BLaER1 treated with 17β-estradiol and CSF1 and Interleukin-3, amounts not matched to agents 10 nM and 100 nM (cell line): ENCODE results near the gene RCAN2.

ENCODE experiments used
- H3K27ac ChIP-seq, 11 experiments: shearing (Covaris generic); formaldehyde crosslinking; 2 replicates each; pipeline ENCODE4 v1.8.1; 2022
- H3K27me3 ChIP-seq, 11 experiments: shearing (Covaris generic); formaldehyde crosslinking; 2 replicates each; pipeline ENCODE4 v1.8.1; 2022
- H3K36me3 ChIP-seq, 11 experiments: shearing (Covaris generic); formaldehyde crosslinking; 2 replicates each; pipeline ENCODE4 v1.8.1; 2022
- H3K4me1 ChIP-seq, 10 experiments: shearing (Covaris generic); formaldehyde crosslinking; 2 replicates each; pipeline ENCODE4 v1.8.1; 2022
- H3K4me2 ChIP-seq, 11 experiments: shearing (Covaris generic); formaldehyde crosslinking; 2 replicates each; pipeline ENCODE4 v1.8.1; 2022
- H3K4me3 ChIP-seq, 10 experiments: shearing (Covaris generic); formaldehyde crosslinking; 2 replicates each; pipeline ENCODE4 v1.8.1; 2022
- H3K9ac ChIP-seq, 11 experiments: shearing (Covaris generic); formaldehyde crosslinking; 2 replicates each; pipeline ENCODE4 v1.8.1; 2022
- H3K9me3 ChIP-seq, 11 experiments: shearing (Covaris generic); formaldehyde crosslinking; replicated peaks in 1 of 11; 2 replicates each; pipeline ENCODE4 v1.8.1; 2022
- H4K20me1 ChIP-seq, 11 experiments: shearing (Covaris generic); formaldehyde crosslinking; 2 replicates each; pipeline ENCODE4 v1.8.1; 2022
- Cebpa-rat ChIP-seq, 11 experiments: shearing (Covaris generic); IDR thresholded peaks; 2 replicates each; pipeline ENCODE4 v1.8.1; 2022

The RCAN2 gene

DNA sequence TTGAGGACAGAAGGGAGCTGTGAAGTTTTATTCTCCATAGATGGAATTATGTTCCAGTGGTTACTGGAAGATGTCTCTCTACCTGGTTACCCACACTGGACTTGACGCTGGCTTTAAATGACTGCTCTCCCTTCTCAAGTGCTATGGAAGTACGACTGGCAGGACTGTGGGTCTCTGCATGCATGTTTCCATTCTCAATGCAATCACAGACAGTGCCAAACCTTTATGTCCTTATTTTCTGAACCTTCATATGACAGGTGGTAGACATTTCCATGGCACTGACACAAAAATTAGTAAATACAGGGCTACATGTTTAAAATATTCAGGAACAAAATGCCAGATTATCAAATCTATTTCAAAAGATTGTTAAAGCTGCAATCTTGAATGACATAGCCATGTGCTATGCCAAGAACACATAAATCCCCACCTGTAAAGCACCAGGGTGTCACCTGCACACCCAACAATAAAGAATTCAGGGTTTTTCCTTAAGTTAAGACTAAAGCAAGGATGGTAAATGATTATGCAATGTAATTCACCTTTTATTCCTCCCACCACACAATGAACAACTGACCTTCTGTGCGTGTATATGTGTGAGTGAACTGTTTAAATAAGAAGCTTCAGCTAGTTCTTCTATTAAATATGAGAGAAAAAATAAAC lies 167.2 kb downstream of the RCAN2 start:
- H3K27ac ChIP-seq: no peak overlapping the region
- H3K4me2 ChIP-seq: peak overlapping the region in 1 of 11 experiments; percentile 72; a peak in 1 of 22 replicates
- H3K27me3 ChIP-seq: no peaks in the 10 kb centered on the region
- no peaks in the 10 kb centered on the region for H3K36me3 ChIP-seq
- no peak for TF ChIP-seq Cebpa-rat (IDR thresholded peaks at IDR 0.05)
- H4K20me1 ChIP-seq: no peaks in the 10 kb centered on the region
- H3K9ac ChIP-seq: no peak overlapping the region
- H3K4me3 ChIP-seq: no peak overlapping the region
- H3K4me1 ChIP-seq: peaks cover 13 to 26% (median 18%) of the 10 kb centered on the region in 10 experiments
- H3K9me3 ChIP-seq: no peaks in the 10 kb centered on the region

GRCh38 chr6:46323312-46323965 lies 167.8 kb downstream of the RCAN2 start:
- no peak for TF ChIP-seq Cebpa-rat (IDR thresholded peaks at IDR 0.05)
- H3K36me3 ChIP-seq: no peaks in the 10 kb centered on the region
- H3K27ac ChIP-seq: no peak overlapping the region
- peak overlapping the region in 1 of 11 experiments; percentile 17; a peak in 1 of 22 replicates for H3K4me2 ChIP-seq
- H3K4me1 ChIP-seq: peaks cover 13 to 26% (median 18%) of the 10 kb centered on the region in 10 experiments
- H3K27me3 ChIP-seq: no peaks in the 10 kb centered on the region
- no peak overlapping the region for H3K4me3 ChIP-seq
- H3K9ac ChIP-seq: no peak overlapping the region
- no peaks in the 10 kb centered on the region for H3K9me3 ChIP-seq
- no peaks in the 10 kb centered on the region for H4K20me1 ChIP-seq

GRCh38 chr6:46320505-46320904 lies 170.7 kb downstream of the RCAN2 start:
- Histone ChIP-seq H3K36me3 (no peaks in the 10 kb centered on the region), H3K9ac (no peak overlapping the region), H3K4me2 (no peak overlapping the region), H3K4me3 (no peak overlapping the region), H4K20me1 (no peaks in the 10 kb centered on the region), H3K9me3 (no peaks in the 10 kb centered on the region), H3K4me1 (peaks cover 11 to 17% (median 13%) of the 10 kb centered on the region in 10 experiments), H3K27ac (no peak overlapping the region), H3K27me3 (no peaks in the 10 kb centered on the region)
- TF ChIP-seq Cebpa-rat (IDR thresholded peaks at IDR 0.05): no peak

DNA sequence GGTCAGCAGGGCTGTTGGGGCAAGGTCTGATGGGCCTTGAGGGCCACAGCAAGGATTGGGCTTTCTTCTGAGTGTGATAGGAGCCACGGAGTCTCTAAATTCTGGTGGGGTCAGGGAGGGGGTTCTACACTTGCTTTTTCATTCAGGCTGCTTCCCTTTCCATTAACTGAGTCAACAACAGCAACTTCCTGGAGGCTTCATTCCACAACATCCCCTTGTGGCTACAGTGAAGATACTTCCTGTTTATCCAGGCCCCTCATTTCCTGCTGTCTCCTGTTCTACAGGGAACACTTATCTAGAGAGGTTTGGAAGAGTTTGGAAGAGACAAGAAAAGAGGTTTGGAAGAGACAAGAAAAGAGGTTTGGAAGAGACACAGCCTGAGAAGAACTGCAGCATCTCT lies 175.7 kb downstream of the RCAN2 start:
- Histone ChIP-seq H3K4me3 (no peak overlapping the region), H3K9ac (no peak overlapping the region), H3K27ac (peak overlapping the region in 7 of 11 experiments; percentile 2 to 51 (median 39); a peak in 9 of 22 replicates), H3K4me2 (peak overlapping the region in 10 of 11 experiments; percentile 7 to 75 (median 58); a peak in 17 of 22 replicates), H3K9me3 (no peaks in the 10 kb centered on the region), H3K4me1 (peaks cover 6 to 20% (median 12%) of the 10 kb centered on the region in 10 experiments; a peak in 18 of 20 replicates), H3K27me3 (no peaks in the 10 kb centered on the region), H4K20me1 (no peaks in the 10 kb centered on the region), H3K36me3 (no peaks in the 10 kb centered on the region)
- no peak for TF ChIP-seq Cebpa-rat (IDR thresholded peaks at IDR 0.05)

GRCh38 chr6:46312654-46313053 lies 178.6 kb downstream of the RCAN2 start:
- no peaks in the 10 kb centered on the region for H4K20me1 ChIP-seq
- no peak for TF ChIP-seq Cebpa-rat (IDR thresholded peaks at IDR 0.05)
- H3K9ac ChIP-seq: no peak overlapping the region

GRCh38 chr6:46310196-46310595 lies 181.1 kb downstream of the RCAN2 start:
- no peak overlapping the region for H3K4me2 ChIP-seq

More at GRCh38 chr6:46312654-46313053, 178.6 kb downstream of the RCAN2 start:
- Histone ChIP-seq H3K4me2 (no peak overlapping the region), H3K27ac (no peak overlapping the region), H3K36me3 (no peaks in the 10 kb centered on the region), H3K9me3 (no peaks in the 10 kb centered on the region), H3K27me3 (no peaks in the 10 kb centered on the region), H3K4me1 (peaks cover 6 to 20% (median 12%) of the 10 kb centered on the region in 10 experiments; a peak in 18 of 20 replicates), H3K4me3 (no peak overlapping the region)

DNA sequence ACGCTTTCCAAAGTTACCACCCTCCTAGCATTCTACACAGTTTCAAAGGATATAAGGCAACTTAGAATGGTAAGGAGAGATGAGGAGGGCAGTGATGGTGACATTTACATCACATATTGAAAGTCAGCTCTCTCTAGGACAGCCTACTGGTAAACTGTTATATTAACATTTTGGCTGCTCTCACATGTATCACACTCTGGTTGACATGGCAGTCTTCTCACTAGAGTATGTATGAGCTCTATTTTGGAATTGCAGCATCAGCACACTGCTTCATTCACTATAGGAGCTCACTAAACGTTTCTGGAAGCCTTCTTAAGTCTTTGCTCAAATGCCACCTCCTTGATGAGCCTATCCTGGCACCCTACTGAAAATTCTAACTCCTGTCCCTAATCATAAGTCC lies 184.8 kb downstream of the RCAN2 start:
- H3K27ac ChIP-seq: no peak overlapping the region
- TF ChIP-seq Cebpa-rat (IDR thresholded peaks at IDR 0.05): no peak

More at GRCh38 chr6:46310196-46310595, 181.1 kb downstream of the RCAN2 start:
- no peak overlapping the region for H3K4me3 ChIP-seq
- no peak for TF ChIP-seq Cebpa-rat (IDR thresholded peaks at IDR 0.05)
- no peaks in the 10 kb centered on the region for H4K20me1 ChIP-seq
- H3K9me3 ChIP-seq: peaks cover 0 to 6% (median 0%) of the 10 kb centered on the region in 11 experiments; a peak in 2 of 22 replicates
- no peaks in the 10 kb centered on the region for H3K27me3 ChIP-seq
- no peaks in the 10 kb centered on the region for H3K36me3 ChIP-seq
- H3K4me1 ChIP-seq: peaks cover under 1 to 6% (median 3%) of the 10 kb centered on the region in 10 experiments; a peak in 18 of 20 replicates
- H3K27ac ChIP-seq: no peak overlapping the region
- H3K9ac ChIP-seq: no peak overlapping the region

GRCh38 chr6:46305833-46306232 lies 185.4 kb downstream of the RCAN2 start:
- no peak overlapping the region for H3K9ac ChIP-seq
- no peak overlapping the region for H3K27ac ChIP-seq
- H3K4me1 ChIP-seq: no peaks in the 10 kb centered on the region
- H4K20me1 ChIP-seq: no peaks in the 10 kb centered on the region
- no peak overlapping the region for H3K4me3 ChIP-seq
- peaks cover 0 to 20% (median 0%) of the 10 kb centered on the region in 11 experiments; a peak in 5 of 22 replicates for H3K9me3 ChIP-seq
- no peak overlapping the region for H3K4me2 ChIP-seq
- H3K27me3 ChIP-seq: no peaks in the 10 kb centered on the region
- no peak for TF ChIP-seq Cebpa-rat (IDR thresholded peaks at IDR 0.05)
- no peaks in the 10 kb centered on the region for H3K36me3 ChIP-seq

More for the DNA sequence above, 184.8 kb downstream of the RCAN2 start:
- Histone ChIP-seq H4K20me1 (no peaks in the 10 kb centered on the region), H3K4me3 (no peak overlapping the region), H3K9me3 (peaks cover 0 to 20% (median 0%) of the 10 kb centered on the region in 11 experiments; a peak in 5 of 22 replicates), H3K4me2 (no peak overlapping the region), H3K36me3 (no peaks in the 10 kb centered on the region), H3K4me1 (no peaks in the 10 kb centered on the region), H3K9ac (no peak overlapping the region), H3K27me3 (no peaks in the 10 kb centered on the region)

- Histone ChIP-seq H3K4me1 (no peaks in the 10 kb centered on the region), H3K36me3 (no peaks in the 10 kb centered on the region), H3K9me3 (peaks cover 0 to 20% (median 0%) of the 10 kb centered on the region in 11 experiments; a peak in 5 of 22 replicates), H3K4me2 (no peak overlapping the region), H3K27ac (no peak overlapping the region), H3K4me3 (no peak overlapping the region), H3K9ac (no peak overlapping the region), H3K27me3 (no peaks in the 10 kb centered on the region), H4K20me1 (no peaks in the 10 kb centered on the region)
- TF ChIP-seq Cebpa-rat (IDR thresholded peaks at IDR 0.05): no peak
These were observed 186.0 kb downstream of the RCAN2 start for GRCh38 chr6:46305236-46305635.
